ENCODE measurements around the gene BTG4. TPM values are rescaled to one million over a fixed set of nuclear protein-coding genes. Genes with fewer than 3 reads are reported as not detected.

The BTG4 gene
- total and polyA plus RNA-seq, 2 of the 8 experiments (the other 6 are each of a cell fraction or from before 2014, with no cell fraction given), result 0.06 TPM; not detected in 1

DNA sequence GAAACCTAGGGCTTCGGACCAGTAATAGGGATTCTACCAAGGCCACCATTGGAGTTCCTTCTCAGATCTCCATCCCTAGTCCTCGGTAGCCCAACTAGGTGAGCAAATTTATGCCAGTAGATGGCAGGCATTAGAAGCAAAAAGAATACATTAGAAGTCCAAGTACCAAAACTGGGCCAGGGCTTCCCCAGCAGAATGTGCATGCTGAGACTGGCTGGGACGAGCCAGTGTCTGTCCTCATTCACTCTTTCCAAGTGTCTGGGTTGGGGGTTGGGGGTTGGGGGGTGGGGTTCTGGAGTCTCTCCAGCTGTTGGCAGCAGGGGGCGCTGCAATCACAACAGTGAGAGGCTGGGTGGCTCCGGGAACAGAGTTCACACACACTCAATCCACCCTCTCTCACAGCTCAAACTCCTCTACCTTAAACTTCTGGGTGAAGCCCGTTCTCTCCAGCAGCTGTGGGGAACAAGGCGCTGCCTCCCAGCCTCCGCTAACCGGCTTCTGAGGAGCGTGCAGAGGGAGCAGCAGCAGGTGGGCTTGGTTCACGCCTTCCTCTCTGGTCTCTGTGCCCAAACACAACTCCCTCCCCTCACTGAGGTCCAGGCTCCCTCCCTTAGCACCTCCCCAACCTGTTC, 57.5 kb downstream of the BTG4 start (continued):
- TF ChIP-seq USF2 (IDR thresholded peaks at IDR 0.05; ENCODE audit: low read length) (no peak), CHD7 (IDR thresholded peaks at IDR 0.05; ENCODE audit: insufficient replicate concordance, low read length) (no peak), NANOG (IDR thresholded peaks at IDR 0.05; ENCODE audit: insufficient read depth, low read depth, low read length, poor library complexity, severe bottlenecking) (no peak), CBX8 (IDR thresholded peaks at IDR 0.05; ENCODE audit: borderline replicate concordance, low read depth, low read length) (no peak), YY1 (IDR thresholded peaks at IDR 0.05; ENCODE audit: low read depth, low read length) (peak; percentile 23; the same call in 1 of the 2 replicates), SUZ12 (IDR thresholded peaks at IDR 0.05; ENCODE audit: low read length) (no peak), SAP30 (IDR thresholded peaks at IDR 0.05; ENCODE audit: insufficient read depth, insufficient replicate concordance, low read length) (no peak), JUND (IDR thresholded peaks at IDR 0.05; ENCODE audit: low read length) (no peak), ASH2L (IDR thresholded peaks at IDR 0.05; ENCODE audit: low read length) (peak; percentile 78)

Data from H1 (cell line).